Measurements from ENCODE around the gene OR7A17.
A peak's percentile ranks its signal among the peaks of the same experiment; 100 is the strongest.

OR7A17 gene

GRCh38 chr19:14886032-14886431, at the start of gene OR7A17:
OR7A17 (minus strand) TSS chr19:14886132; CDS start chr19:14881355, 4,777 bp downstream.
- DNase-seq: no peak

- DNase-seq: no peak
These were observed 47.6 kb upstream of the OR7A17 start for GRCh38 chr19:14933506-14933905.

GRCh38 chr19:14916848-14917247, 30.9 kb upstream of the OR7A17 start:
- DNase-seq: peak; percentile 29

- DNase-seq: no peak
These were observed 29.2 kb upstream of the OR7A17 start for GRCh38 chr19:14915116-14915515.

- DNase-seq: no peak
These were observed 20.8 kb upstream of the OR7A17 start for GRCh38 chr19:14906711-14907110.

GRCh38 chr19:14901675-14902260, 15.8 kb upstream of the OR7A17 start:
- no peak for DNase-seq

GRCh38 chr19:14890643-14891379, 4.9 kb upstream of the OR7A17 start:
- peak; percentile 91 for DNase-seq

- DNase-seq: no peak
These were observed 4.2 kb upstream of the OR7A17 start for GRCh38 chr19:14889994-14890642.

GRCh38 chr19:14871619-14872230, 14.2 kb downstream of the OR7A17 start:
- DNase-seq: peak; percentile 71

GRCh38 chr19:14868497-14868896, 17.4 kb downstream of the OR7A17 start:
- DNase-seq: no peak

GRCh38 chr19:14848822-14849221, 37.1 kb downstream of the OR7A17 start, which contains the start of gene OR7A10:
OR7A10 (minus strand) TSS chr19:14848922; CDS start chr19:14841877, 7,045 bp downstream.
- no peak for DNase-seq

- DNase-seq: no peak
These were observed 42.4 kb downstream of the OR7A17 start for GRCh38 chr19:14843578-14843977.

GRCh38 chr19:14843169-14843568, 42.8 kb downstream of the OR7A17 start:
- DNase-seq: no peak

GRCh38 chr19:14840206-14840605, 45.7 kb downstream of the OR7A17 start:
- DNase-seq: no peak

GRCh38 chr19:14837391-14837790, 48.5 kb downstream of the OR7A17 start:
- no peak for DNase-seq

GRCh38 chr19:14835011-14835410, 50.9 kb downstream of the OR7A17 start, which contains the start of the genes OR7A5 and OR7C1:
OR7A5 (minus strand) TSS chr19:14835185; CDS start chr19:14828241, 6,944 bp downstream.
OR7C1 (minus strand) TSS chr19:14835185; CDS start chr19:14800136, 35,049 bp downstream.
- DNase-seq: no peak

GRCh38 chr19:14830702-14831101, 55.2 kb downstream of the OR7A17 start:
- DNase-seq: peak; percentile 84

All from hematopoietic multipotent progenitor cell treated with erythropoietin and hydrocortisone succinate and interleukin-3 and kit ligand, for 4 days (in vitro differentiated cells).